Endothelial cell of umbilical vein (primary cell): ENCODE data around the gene TECPR2. TPM values are rescaled to one million over a fixed set of nuclear protein-coding genes. Genes with fewer than 3 reads are reported as not detected.

Experiments
- BruUV-seq: library from RNA; stranded (reverse); fragments of 400-500 nt; replicated peaks from 2 replicates; lab custom pipeline; 2021; lab: Mats Ljungman, UMichigan
- CTCF ChIA-PET: fragments of 300-600, 350-600 bp; sonication (Branson Sonifier 250); formaldehyde crosslinking; loops from one replicate; lab custom pipeline; 2021; ENCODE audit warnings: antibody characterized with exemption, inconsistent platforms; lab: Charles Lee
- POLR2A ChIA-PET: fragments of 300-600, 350-600 bp; sonication (Branson Sonifier 250); formaldehyde crosslinking; loops from one replicate; lab custom pipeline; 2021; ENCODE audit warnings: antibody characterized with exemption, inconsistent platforms; lab: Charles Lee
- DNase-seq: peaks from one replicate; pipeline ENCODE4 v3.0.0-alpha.2; 2011; ENCODE audit warnings: low read depth, low spot score
- FAIRE-seq: peaks from 2 replicates; lab custom pipeline; 2011; peaks lifted over from hg19 to GRCh38; lab: Jason Lieb, UNC
- H2AFZ ChIP-seq: 2 replicates; pipeline ENCODE4 v1.6.0; 2012; ENCODE audit warnings: low read depth, low read length, control low read depth, inconsistent platforms
- H3K27ac ChIP-seq: 2 replicates; pipeline ENCODE4 v1.5.1; 2011; ENCODE audit warnings: low read depth, mild to moderate bottlenecking, control low read depth, low read length, moderate library complexity; ENCODE audit not compliant: insufficient read depth
- H3K27me3 ChIP-seq, 2 experiments: 2 replicates each; pipeline versions ENCODE4 v1.6.0 to v1.6.1; 2011; ENCODE audit warnings: low read length in 2 of 2, mixed read lengths in 1 of 2; ENCODE audit not compliant: control insufficient read depth in 2 of 2, insufficient read depth in 2 of 2
- H3K36me3 ChIP-seq, 2 experiments: 2 replicates in 1 of 2; 3 replicates in 1 of 2; pipeline ENCODE4 v1.5.1; 2011; ENCODE audit warnings: low read length in 2 of 2, mild to moderate bottlenecking in 1 of 2, moderate library complexity in 1 of 2; ENCODE audit not compliant: control insufficient read depth in 2 of 2, insufficient read depth in 2 of 2; ENCODE audit errors: extremely low read depth in 1 of 2
- H3K4me1 ChIP-seq: 3 replicates; pipeline ENCODE4 v1.5.1; 2011; ENCODE audit warnings: mild to moderate bottlenecking, low read length; ENCODE audit not compliant: control insufficient read depth, insufficient read depth; ENCODE audit errors: extremely low read depth
- H3K4me2 ChIP-seq: 2 replicates; pipeline ENCODE4 v1.6.1; 2011; ENCODE audit warnings: low read length, control low read depth, mixed read lengths; ENCODE audit not compliant: insufficient read depth
- H3K4me3 ChIP-seq, 3 experiments: fragments of 200-600 bp in 1 of 3; sonication (generic), shearing (Covaris generic) in 1 of 3; replicated peaks in 1 of 3; 2 replicates each; pipeline ENCODE4 v1.5.1; 2011 to 2016; ENCODE audit warnings: control low read depth in 3 of 3, low read length in 3 of 3, mild to moderate bottlenecking in 2 of 3, inconsistent platforms in 1 of 3, low read depth in 1 of 3, moderate library complexity in 1 of 3; ENCODE audit not compliant: insufficient read depth in 1 of 3
- H3K79me2 ChIP-seq: 2 replicates; pipeline ENCODE4 v1.6.0; 2012; ENCODE audit warnings: low read length, inconsistent platforms; ENCODE audit not compliant: control insufficient read depth, insufficient read depth
- H3K9ac ChIP-seq: replicated peaks from 2 replicates; pipeline ENCODE3; 2011; ENCODE audit warnings: low read length, control low read depth; ENCODE audit not compliant: insufficient read depth; ENCODE audit errors: extremely low read depth
- H3K9me1 ChIP-seq: replicated peaks from 3 replicates; pipeline ENCODE4 v1.6.0; 2011; ENCODE audit warnings: mild to moderate bottlenecking, low read length; ENCODE audit not compliant: control insufficient read depth, insufficient read depth; ENCODE audit errors: extremely low read depth
- H3K9me3 ChIP-seq: replicated peaks from 2 replicates; pipeline ENCODE4 v1.5.1; 2012; ENCODE audit warnings: low read length, inconsistent platforms; ENCODE audit not compliant: control insufficient read depth, insufficient read depth
- H4K20me1 ChIP-seq: replicated peaks from 2 replicates; pipeline ENCODE3; 2011; ENCODE audit warnings: mild to moderate bottlenecking, low read length; ENCODE audit not compliant: control insufficient read depth, insufficient read depth; ENCODE audit errors: extremely low read depth
- EZH2 ChIP-seq: IDR thresholded peaks from 2 replicates; pipeline ENCODE4 v1.6.1; 2012; ENCODE audit warnings: borderline replicate concordance, low read depth, mild to moderate bottlenecking, moderate library complexity, low read length, inconsistent platforms; ENCODE audit not compliant: severe bottlenecking
- FOS ChIP-seq: IDR thresholded peaks from 2 replicates; pipeline ENCODE4 v1.6.1; 2011; ENCODE audit warnings: mild to moderate bottlenecking, low read length, moderate library complexity, borderline replicate concordance; ENCODE audit not compliant: insufficient read depth
- GATA2 ChIP-seq: IDR thresholded peaks from 2 replicates; pipeline ENCODE4 v1.7.0; 2011; ENCODE audit warnings: low read depth, mild to moderate bottlenecking, moderate library complexity, mixed read lengths, low read length; ENCODE audit not compliant: insufficient read length, insufficient read depth
- JUN ChIP-seq: IDR thresholded peaks from 2 replicates; pipeline ENCODE4 v1.6.1; 2011; ENCODE audit warnings: borderline replicate concordance, low read depth; ENCODE audit not compliant: insufficient read length, insufficient read depth
- MYC ChIP-seq: IDR thresholded peaks from one replicate; pipeline ENCODE4 v1.6.1; 2011; ENCODE audit warnings: mild to moderate bottlenecking, low read depth, low read length
- POLR2A ChIP-seq: IDR thresholded peaks from 2 replicates; pipeline ENCODE4 v1.6.1; 2012; ENCODE audit warnings: low read depth, mild to moderate bottlenecking, control low read depth, low read length
- POLR2AphosphoS5 ChIP-seq: IDR thresholded peaks from 2 replicates; pipeline ENCODE4 v1.6.1; 2012; ENCODE audit warnings: low read depth, mild to moderate bottlenecking, control low read depth, low read length, moderate library complexity; ENCODE audit not compliant: insufficient read depth
- dilution Hi-C: fragments of 300-500 bp; cut with MboI; formaldehyde crosslinking; loops from one replicate; pipeline ENCODE4 v1.15.0; 2019; ENCODE audit warnings: low sequenced_read_pairs; ENCODE audit not compliant: extremely low pct_ligation_motif_present
- intact Hi-C: fragments of 100-400 bp; cut with micrococcal nuclease; formaldehyde crosslinking; loops from one replicate; pipeline ENCODE4 v1.10.0; 2022
- polyA plus RNA-seq, 4 experiments: library from polyadenylated mRNA; depleted of rRNA in 3 of 4; stranded (reverse) in 3 of 4; unstranded in 1 of 4; fragments of >200 nt; gene quantifications; 2 replicates each; pipeline versions ENCODE4 v1.2.1 to v1.2.3, GENCODE V29; 2011 to 2012; ENCODE audit warnings: missing spikeins in 1 of 4
- total RNA-seq: library from RNA; stranded (reverse); gene quantifications from 2 replicates; pipeline ENCODE4 v1.2.3, GENCODE V29; 2021
- TF ChIP-seq, protein P1 (sequence below): IDR thresholded peaks from 2 replicates; pipeline ENCODE4 v1.6.1; 2011; ENCODE audit not compliant: insufficient read depth, insufficient read length
- TF ChIP-seq, protein P2 (sequence below), 2 donors: IDR thresholded peaks; 1 replicate in 1 of 2; 2 replicates in 1 of 2; pipeline ENCODE4 v1.5.1; 2011; ENCODE audit warnings: low read length in 2 of 2, mild to moderate bottlenecking in 2 of 2, moderate library complexity in 2 of 2, control low read depth in 1 of 2, inconsistent platforms in 1 of 2, low read depth in 1 of 2; ENCODE audit not compliant: insufficient read depth in 1 of 2; ENCODE audit errors: extremely low read depth in 1 of 2

The TECPR2 gene
- total and polyA plus RNA-seq, 2 donors (not counting 3 experiments of a cell fraction or from before 2014, with no cell fraction given): 8.9 to 21.5 TPM

DNA sequence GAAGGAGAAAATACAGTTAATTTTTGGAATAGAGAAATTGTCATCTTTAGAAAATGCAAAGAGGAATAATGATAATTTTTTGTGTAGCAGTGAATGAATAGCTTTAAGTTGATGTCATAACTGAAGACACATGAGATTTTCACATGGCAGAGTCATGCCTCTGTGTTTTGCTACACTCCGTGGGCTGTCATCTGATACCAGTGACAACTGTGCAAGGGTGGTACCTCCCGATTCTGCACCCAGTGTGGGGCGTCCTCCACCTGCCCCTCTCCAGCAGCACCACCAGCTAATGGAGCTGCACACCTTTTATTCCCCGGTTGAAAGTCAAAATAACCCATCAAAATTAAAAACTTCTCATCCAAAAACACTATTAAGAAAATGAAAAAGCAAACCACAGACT lies 99.7 kb downstream of the TECPR2 start:
- no peak overlapping the region for H3K4me2 ChIP-seq
- H3K27ac ChIP-seq: no peak overlapping the region
- H3K27me3 ChIP-seq: no peaks in the 10 kb centered on the region
- no peaks in the 10 kb centered on the region for H3K9me3 ChIP-seq
- CTCF ChIA-PET: interaction anchor here (0.7 kb wide), 1 partner anchor 54 kb away, joined by 3 read pairs; no protein-coding TSS in a partner anchor
- H3K9me1 ChIP-seq: no peaks in the 10 kb centered on the region
- POLR2A ChIA-PET: no interaction called here
- intact Hi-C loops (no loop called here), dilution Hi-C loops (no loop called here)
- no peak overlapping the region for H3K4me3 ChIP-seq
- H3K36me3 ChIP-seq: peaks cover 0 to 17% of the 10 kb centered on the region in 2 experiments
- no peak overlapping the region for H2AFZ ChIP-seq
- TF ChIP-seq, protein P1, sequence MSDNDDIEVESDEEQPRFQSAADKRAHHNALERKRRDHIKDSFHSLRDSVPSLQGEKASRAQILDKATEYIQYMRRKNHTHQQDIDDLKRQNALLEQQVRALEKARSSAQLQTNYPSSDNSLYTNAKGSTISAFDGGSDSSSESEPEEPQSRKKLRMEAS: no peak
- no peak for TF ChIP-seq FOS
- TF ChIP-seq, protein P2, sequence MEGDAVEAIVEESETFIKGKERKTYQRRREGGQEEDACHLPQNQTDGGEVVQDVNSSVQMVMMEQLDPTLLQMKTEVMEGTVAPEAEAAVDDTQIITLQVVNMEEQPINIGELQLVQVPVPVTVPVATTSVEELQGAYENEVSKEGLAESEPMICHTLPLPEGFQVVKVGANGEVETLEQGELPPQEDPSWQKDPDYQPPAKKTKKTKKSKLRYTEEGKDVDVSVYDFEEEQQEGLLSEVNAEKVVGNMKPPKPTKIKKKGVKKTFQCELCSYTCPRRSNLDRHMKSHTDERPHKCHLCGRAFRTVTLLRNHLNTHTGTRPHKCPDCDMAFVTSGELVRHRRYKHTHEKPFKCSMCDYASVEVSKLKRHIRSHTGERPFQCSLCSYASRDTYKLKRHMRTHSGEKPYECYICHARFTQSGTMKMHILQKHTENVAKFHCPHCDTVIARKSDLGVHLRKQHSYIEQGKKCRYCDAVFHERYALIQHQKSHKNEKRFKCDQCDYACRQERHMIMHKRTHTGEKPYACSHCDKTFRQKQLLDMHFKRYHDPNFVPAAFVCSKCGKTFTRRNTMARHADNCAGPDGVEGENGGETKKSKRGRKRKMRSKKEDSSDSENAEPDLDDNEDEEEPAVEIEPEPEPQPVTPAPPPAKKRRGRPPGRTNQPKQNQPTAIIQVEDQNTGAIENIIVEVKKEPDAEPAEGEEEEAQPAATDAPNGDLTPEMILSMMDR (IDR thresholded peaks at IDR 0.05; ENCODE audit: extremely low read depth in 1 of 2, insufficient read depth in 1 of 2, low read depth in 1 of 2, low read length in 2 of 2): no peak
- no peak for TF ChIP-seq EZH2
- TF ChIP-seq POLR2AphosphoS5: no peak
- TF ChIP-seq JUN: no peak
- TF ChIP-seq POLR2A: no peak
- TF ChIP-seq GATA2: no peak
- TF ChIP-seq MYC: no peak
- no peaks in the 10 kb centered on the region for H3K4me1 ChIP-seq
- no peaks in the 10 kb centered on the region for H3K79me2 ChIP-seq
- DNase-seq (no peak), FAIRE-seq (no peak)
- no peak overlapping the region for H3K9ac ChIP-seq
- no peaks in the 10 kb centered on the region for H4K20me1 ChIP-seq
- BruUV-seq: no TSS peak
